AG04449 (cell line): Measurements from ENCODE around the gene CCNB1IP1.
"Not testable (repeated sequence)": the region's sequence is repeated elsewhere in the genome, so short reads cannot be mapped to it uniquely, and the experiment has no call there.

ENCODE experiments used
- CTCF ChIA-PET: fragments of 350-600 bp; formaldehyde crosslinking; extraction: SDS; loops from one replicate; lab custom pipeline; 2021; ENCODE audit warnings: antibody characterized with exemption; lab: Yijun Ruan, JAX
- POLR2A ChIA-PET: fragments of 400-600, 350-600 bp; formaldehyde crosslinking; extraction: SDS; loops from one replicate; lab custom pipeline; 2020; ENCODE audit warnings: antibody characterized with exemption, inconsistent platforms; lab: Yijun Ruan, JAX
- DNase-seq: peaks from one replicate; pipeline ENCODE4 v3.0.0-alpha.2; 2010; ENCODE audit warnings: low read depth, low spot score
- H3K4me3 ChIP-seq: 2 replicates; pipeline ENCODE4 v1.5.1; 2011; ENCODE audit warnings: low read depth, mild to moderate bottlenecking, control low read depth, low read length
- CTCF ChIP-seq: IDR thresholded peaks from one replicate; pipeline ENCODE4 v1.5.1; 2011; ENCODE audit warnings: mild to moderate bottlenecking, moderate library complexity, low read length, control low read depth, inconsistent platforms; ENCODE audit not compliant: insufficient read depth; ENCODE audit errors: missing control alignments

The CCNB1IP1 gene

GRCh38 chr14:20377171-20377570 lies 44.1 kb upstream of the CCNB1IP1 start:
- CTCF ChIA-PET: no interaction called here
- TF ChIP-seq CTCF: no peak
- POLR2A ChIA-PET: no interaction called here

GRCh38 chr14:20376071-20376588 lies 43.1 kb upstream of the CCNB1IP1 start:
- ChIA-PET CTCF (interaction anchor here (1.1 to 1.6 kb wide), 2 partner anchors 32 to 40 kb away, joined by 3 to 4 read pairs; no protein-coding TSS in a partner anchor), POLR2A (no interaction called here)
- no peak for DNase-seq
- no peak overlapping the region for H3K4me3 ChIP-seq
- no peak for TF ChIP-seq CTCF

More at GRCh38 chr14:20377171-20377570, 44.1 kb upstream of the CCNB1IP1 start:
- no peak for DNase-seq
- H3K4me3 ChIP-seq: no peak overlapping the region

- TF ChIP-seq CTCF: no peak
- no peak overlapping the region for H3K4me3 ChIP-seq
- CTCF ChIA-PET: interaction anchor here (1.1 to 1.6 kb wide), 2 partner anchors 31 to 40 kb away, joined by 3 to 4 read pairs; no protein-coding TSS in a partner anchor
- DNase-seq: no peak
- POLR2A ChIA-PET: no interaction called here
Measured at GRCh38 chr14:20375471-20375870, 42.4 kb upstream of the CCNB1IP1 start.

GRCh38 chr14:20372796-20373195 lies 39.7 kb upstream of the CCNB1IP1 start:
- POLR2A ChIA-PET: no interaction called here
- CTCF ChIA-PET: interaction anchor here (1.1 kb wide), 1 partner anchor 17 kb away, joined by 3 read pairs; no protein-coding TSS in a partner anchor
- DNase-seq: no peak
- H3K4me3 ChIP-seq: no peak overlapping the region
- no peak for TF ChIP-seq CTCF

GRCh38 chr14:20365928-20366327 lies 32.8 kb upstream of the CCNB1IP1 start:
- ChIA-PET CTCF (no interaction called here), POLR2A (no interaction called here)
- H3K4me3 ChIP-seq: no peak overlapping the region
- no peak for TF ChIP-seq CTCF
- DNase-seq: no peak

GRCh38 chr14:20358474-20358873 lies 25.4 kb upstream of the CCNB1IP1 start:
- POLR2A ChIA-PET, DNase-seq, CTCF ChIA-PET: not testable (repeated sequence)

GRCh38 chr14:20356422-20356821 lies 23.3 kb upstream of the CCNB1IP1 start:
- no peak overlapping the region for H3K4me3 ChIP-seq
- CTCF ChIA-PET: interaction anchor here (1.6 to 9.6 kb wide), 4 partner anchors 13 to 59 kb away, joined by 5 to 68 read pairs (median 10); partner anchors contain the start of gene PARP2
- POLR2A ChIA-PET: no interaction called here
- no peak for DNase-seq
- TF ChIP-seq CTCF: no peak

More at GRCh38 chr14:20358474-20358873, 25.4 kb upstream of the CCNB1IP1 start:
- not testable (repeated sequence) for H3K4me3 ChIP-seq
